PC-9 (cell line): Measurements from ENCODE around the gene SPATS2. TPM values are rescaled to one million over a fixed set of nuclear protein-coding genes. Genes with fewer than 3 reads are reported as not detected.

Source experiments
- BruUV-seq: library from RNA; stranded (reverse); fragments of 400-500 nt; replicated peaks from 2 replicates; lab custom pipeline; 2021; lab: Mats Ljungman, UMichigan
- CTCF ChIA-PET: fragments of 300-600 bp; sonication (Branson Sonifier 250); formaldehyde crosslinking; loops from one replicate; lab custom pipeline; 2022; ENCODE audit warnings: antibody characterized with exemption; lab: Charles Lee
- POLR2A ChIA-PET: fragments of 300-600 bp; sonication (Branson Sonifier 250); formaldehyde crosslinking; loops from one replicate; lab custom pipeline; 2022; ENCODE audit warnings: antibody characterized with exemption; ENCODE audit not compliant: unreplicated experiment; lab: Charles Lee
- DNase-seq, 2 experiments: peaks; one replicate each; pipeline versions ENCODE4 v3.0.0 to v3.0.0-alpha.2; 2015 to 2022; ENCODE audit warnings: mixed read lengths in 1 of 2
- H2AFZ ChIP-seq: fragments of 200-600 bp; sonication (generic); 2 replicates; pipeline ENCODE4 v1.8.1; 2017; ENCODE audit warnings: antibody characterized with exemption
- H3F3A ChIP-seq: fragments of 200-600 bp; sonication (generic); 2 replicates; pipeline ENCODE4 v1.8.1; 2017; ENCODE audit warnings: antibody characterized with exemption, mild to moderate bottlenecking, low read depth; ENCODE audit not compliant: insufficient read depth
- H3K27ac ChIP-seq: fragments of 200-600 bp; sonication (generic); 2 replicates; pipeline ENCODE4 v1.6.1; 2016; ENCODE audit warnings: mixed run types
- H3K27me3 ChIP-seq: fragments of 200-600 bp; sonication (generic); 2 replicates; pipeline ENCODE4 v1.6.1; 2016; ENCODE audit warnings: low read depth, mixed run types; ENCODE audit not compliant: insufficient read depth
- H3K36me3 ChIP-seq: fragments of 200-600 bp; sonication (generic); 2 replicates; pipeline ENCODE4 v1.6.1; 2016; ENCODE audit warnings: low read depth, mixed run types
- H3K4me1 ChIP-seq: fragments of 200-600 bp; sonication (generic); replicated peaks from 2 replicates; pipeline ENCODE4 v1.6.1; 2016; ENCODE audit warnings: mixed run types; ENCODE audit not compliant: insufficient read depth
- H3K4me2 ChIP-seq: fragments of 200-600 bp; sonication (generic); 2 replicates; pipeline ENCODE4 v1.6.1; 2017; ENCODE audit warnings: mixed run types
- H3K4me3 ChIP-seq: fragments of 200-600 bp; sonication (generic); 2 replicates; pipeline ENCODE4 v1.6.1; 2016; ENCODE audit warnings: mixed run types
- H3K79me2 ChIP-seq: fragments of 200-600 bp; sonication (generic); 2 replicates; pipeline ENCODE4 v1.6.1; 2017; ENCODE audit warnings: low read depth, mixed run types
- H3K9me2 ChIP-seq: fragments of 200-600 bp; sonication (generic); 2 replicates; pipeline ENCODE4 v1.8.1; 2017; ENCODE audit warnings: mild to moderate bottlenecking; ENCODE audit not compliant: insufficient read depth
- H3K9me3 ChIP-seq: fragments of 200-600 bp; sonication (generic); 2 replicates; pipeline ENCODE4 v1.8.1; 2016; ENCODE audit warnings: low read depth; ENCODE audit not compliant: insufficient read depth
- H4K20me1 ChIP-seq: fragments of 200-600 bp; sonication (generic); 2 replicates; pipeline ENCODE4 v1.8.1; 2017; ENCODE audit not compliant: insufficient read depth
- EZH2 ChIP-seq: fragments of 200-600 bp; sonication (generic); IDR thresholded peaks from 2 replicates; pipeline ENCODE4 v1.8.0; 2017; ENCODE audit warnings: antibody characterized with exemption, low read depth
- intact Hi-C: fragments of 100-400 bp; cut with micrococcal nuclease; formaldehyde crosslinking; loops from one replicate; pipeline ENCODE4 v1.10.0; 2022; ENCODE audit not compliant: unreplicated experiment
- total RNA-seq: library from RNA; stranded (reverse); gene quantifications from 2 replicates; pipeline ENCODE4 v1.2.3, GENCODE V29; 2021
- TF ChIP-seq, protein P1 (sequence below): fragments of 200-600 bp; sonication (generic); conservative IDR thresholded peaks from 2 replicates; pipeline ENCODE4 v1.6.1; 2017; ENCODE audit warnings: mixed run types, antibody characterized with exemption, mild to moderate bottlenecking, moderate library complexity

SPATS2 gene
- total RNA-seq, 1 experiment from 2014 or later, result 65.1 TPM

DNA sequence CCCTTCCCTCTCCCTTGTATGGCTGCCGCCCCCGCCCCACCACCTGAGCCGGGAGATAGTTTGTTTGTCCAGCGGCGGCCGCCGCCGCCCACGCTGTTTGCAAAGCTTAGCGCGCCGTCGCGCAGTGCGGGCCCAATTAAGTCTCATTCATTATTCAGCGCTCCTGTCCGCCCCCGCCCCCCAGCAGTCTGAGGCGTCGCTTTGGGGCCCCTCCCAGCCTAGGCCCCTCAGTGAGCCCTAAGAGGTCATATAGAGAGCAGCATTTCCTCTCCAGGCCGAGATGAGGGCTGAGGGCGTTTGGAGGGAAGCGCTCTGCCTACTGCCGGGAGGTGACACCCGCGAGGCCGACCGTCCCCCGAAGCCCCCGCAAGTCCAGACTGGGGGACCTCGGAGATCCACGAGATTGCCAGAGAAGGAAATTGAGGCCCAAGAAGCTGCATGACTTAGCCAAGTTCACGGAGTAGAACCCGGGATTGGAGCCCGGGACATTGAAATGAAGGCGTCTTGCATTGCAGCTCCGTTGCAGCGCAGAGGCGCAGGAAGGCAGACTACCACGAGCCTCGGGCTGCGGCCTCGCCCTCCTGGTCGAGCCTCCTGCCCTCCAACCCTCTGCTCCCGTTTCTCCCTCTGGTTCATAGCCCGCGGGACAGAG is 20.5 kb upstream of the SPATS2 start, which contains the start of gene DNAJC22:
Gene DNAJC22 (plus strand): TSS at position 230 of the 652 bp plus-strand sequence. CDS start 1,985 bp downstream, outside the sequence.
- Histone ChIP-seq H3K9me2 (no peaks in the 10 kb centered on the region), H3K36me3 (no peaks in the 10 kb centered on the region), H3K4me1 (peaks cover 28% of the 10 kb centered on the region), H3K4me2 (peak within 1 kb of the TSS; percentile 90), H3F3A (peaks cover 4% of the 10 kb centered on the region; the same call in 1 of the 2 replicates), H3K79me2 (no peaks in the 10 kb centered on the region), H3K27ac (no peak within 1 kb of the TSS), H3K9me3 (no peaks in the 10 kb centered on the region), H2AFZ (peak within 1 kb of the TSS; percentile 71), H3K27me3 (peaks cover 45% of the 10 kb centered on the region), H3K4me3 (peak within 1 kb of the TSS; percentile 62), H4K20me1 (no peaks in the 10 kb centered on the region)
- CTCF ChIA-PET, result interaction anchor here (0.5 to 2.2 kb wide), 10 partner anchors 7 to 597 kb away, joined by 3 to 16 read pairs (median 6); partner anchors contain the start of gene TROAP
- intact Hi-C loops, result loop anchor here (2.0 to 5.0 kb wide), 2 partner anchors 58 to 276 kb away; partner anchors contain the start of gene PRPF40B
- peak in 1 of 2 experiments; percentile 31 for DNase-seq
- BruUV-seq, result no TSS peak
- POLR2A ChIA-PET, result no interaction called here
- TF ChIP-seq, protein P1, sequence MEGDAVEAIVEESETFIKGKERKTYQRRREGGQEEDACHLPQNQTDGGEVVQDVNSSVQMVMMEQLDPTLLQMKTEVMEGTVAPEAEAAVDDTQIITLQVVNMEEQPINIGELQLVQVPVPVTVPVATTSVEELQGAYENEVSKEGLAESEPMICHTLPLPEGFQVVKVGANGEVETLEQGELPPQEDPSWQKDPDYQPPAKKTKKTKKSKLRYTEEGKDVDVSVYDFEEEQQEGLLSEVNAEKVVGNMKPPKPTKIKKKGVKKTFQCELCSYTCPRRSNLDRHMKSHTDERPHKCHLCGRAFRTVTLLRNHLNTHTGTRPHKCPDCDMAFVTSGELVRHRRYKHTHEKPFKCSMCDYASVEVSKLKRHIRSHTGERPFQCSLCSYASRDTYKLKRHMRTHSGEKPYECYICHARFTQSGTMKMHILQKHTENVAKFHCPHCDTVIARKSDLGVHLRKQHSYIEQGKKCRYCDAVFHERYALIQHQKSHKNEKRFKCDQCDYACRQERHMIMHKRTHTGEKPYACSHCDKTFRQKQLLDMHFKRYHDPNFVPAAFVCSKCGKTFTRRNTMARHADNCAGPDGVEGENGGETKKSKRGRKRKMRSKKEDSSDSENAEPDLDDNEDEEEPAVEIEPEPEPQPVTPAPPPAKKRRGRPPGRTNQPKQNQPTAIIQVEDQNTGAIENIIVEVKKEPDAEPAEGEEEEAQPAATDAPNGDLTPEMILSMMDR, result no peak
- peak; percentile 97; the same call in 1 of the 2 replicates for TF ChIP-seq EZH2

DNA sequence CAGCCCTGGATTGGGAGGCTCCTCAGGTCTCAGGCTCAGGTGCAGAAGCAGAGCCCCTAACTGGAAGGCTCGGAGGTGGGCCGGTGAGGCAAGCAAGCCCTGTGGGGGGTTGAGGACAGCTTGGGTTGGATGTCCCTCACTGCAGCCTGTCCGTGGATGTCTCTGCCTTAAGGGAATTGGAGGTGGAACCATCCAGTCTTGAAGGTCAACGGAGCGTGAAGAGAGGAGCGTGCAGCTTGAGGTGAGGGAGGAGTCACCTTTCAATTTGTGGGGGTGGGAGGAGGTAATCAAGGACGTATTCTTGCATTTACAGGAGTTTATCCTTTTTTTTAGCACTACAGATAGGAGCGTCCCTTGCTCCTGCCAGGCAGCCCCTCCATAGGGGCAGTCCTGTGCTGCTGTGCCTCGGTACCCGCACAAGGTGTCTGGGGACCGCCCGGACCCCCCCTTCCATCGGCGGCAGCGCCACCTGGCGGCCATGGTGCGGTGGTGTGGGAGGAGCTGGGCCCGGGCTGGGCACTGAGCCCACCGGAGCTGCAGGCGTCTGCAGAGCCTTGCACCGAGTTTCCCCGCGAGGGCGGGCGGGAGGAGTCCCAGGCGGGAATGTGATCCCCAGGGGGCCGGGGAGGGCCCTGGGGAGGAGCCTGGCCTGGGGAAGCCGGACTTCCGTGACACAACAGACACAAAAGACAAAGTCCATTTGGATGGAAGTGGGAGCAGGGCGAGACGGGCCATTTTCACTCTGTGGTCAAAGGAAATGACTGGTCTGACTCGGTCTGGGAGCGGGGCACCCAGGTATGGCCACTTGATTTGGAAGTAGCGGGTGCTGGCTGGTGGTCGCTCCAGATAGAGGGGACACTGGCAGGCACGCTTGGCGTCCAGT is 19.7 kb upstream of the SPATS2 start:
- ChIA-PET CTCF (interaction anchor here (0.6 to 2.2 kb wide), 14 partner anchors 8 to 494 kb away, joined by 3 to 11 read pairs (median 5); partner anchors contain the start of genes C1QL4, SPATS2, TROAP and TUBA1C), POLR2A (interaction anchor here (0.5 to 0.7 kb wide), 5 partner anchors 19 to 393 kb away, joined by 3 to 7 read pairs (median 4); no protein-coding TSS in a partner anchor)
- H3K9me2 ChIP-seq, result no peaks in the 10 kb centered on the region
- peak overlapping the region; percentile 62 for H3K4me3 ChIP-seq
- no peaks in the 10 kb centered on the region for H3K79me2 ChIP-seq
- DNase-seq, result peak in 1 of 2 experiments; percentile 88
- peak overlapping the region; percentile 71; the same call in 1 of the 2 replicates for H2AFZ ChIP-seq
- peaks cover 28% of the 10 kb centered on the region for H3K4me1 ChIP-seq
- peaks cover 37% of the 10 kb centered on the region for H3K27me3 ChIP-seq
- H3K9me3 ChIP-seq, result no peaks in the 10 kb centered on the region
- BruUV-seq, result no TSS peak
- intact Hi-C loops, result loop anchor here (2.0 to 5.0 kb wide), 2 partner anchors 59 to 275 kb away; partner anchors contain the start of gene PRPF40B
- no peak overlapping the region for H3K27ac ChIP-seq
- no peaks in the 10 kb centered on the region for H4K20me1 ChIP-seq
- peak overlapping the region; percentile 90 for H3K4me2 ChIP-seq
- no peaks in the 10 kb centered on the region for H3K36me3 ChIP-seq
- TF ChIP-seq EZH2, result no peak
- TF ChIP-seq, protein P1, result peak; percentile 98
- H3F3A ChIP-seq, result no peaks in the 10 kb centered on the region

DNA sequence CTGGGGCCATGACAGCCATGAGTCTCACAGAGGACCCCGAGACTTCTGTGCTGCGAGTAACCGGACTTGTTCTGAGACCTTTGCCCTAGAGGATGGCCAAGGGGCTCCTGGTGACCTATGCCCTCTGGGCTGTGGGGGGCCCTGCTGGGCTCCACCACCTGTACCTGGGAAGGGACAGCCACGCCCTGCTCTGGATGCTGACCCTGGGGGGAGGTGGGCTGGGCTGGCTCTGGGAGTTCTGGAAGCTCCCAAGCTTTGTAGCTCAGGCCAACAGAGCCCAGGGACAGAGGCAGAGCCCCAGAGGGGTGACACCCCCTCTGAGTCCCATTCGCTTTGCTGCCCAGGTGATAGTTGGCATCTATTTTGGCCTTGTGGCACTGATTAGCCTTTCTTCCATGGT is 18.5 kb upstream of the SPATS2 start:
- DNase-seq, result no peak
- Histone ChIP-seq H3K4me1 (peaks cover 28% of the 10 kb centered on the region), H2AFZ (no peak overlapping the region), H4K20me1 (no peaks in the 10 kb centered on the region), H3K4me3 (no peak overlapping the region), H3K27ac (no peak overlapping the region), H3K36me3 (no peaks in the 10 kb centered on the region), H3K9me2 (no peaks in the 10 kb centered on the region), H3F3A (no peaks in the 10 kb centered on the region), H3K27me3 (peaks cover 34% of the 10 kb centered on the region), H3K9me3 (no peaks in the 10 kb centered on the region), H3K79me2 (no peaks in the 10 kb centered on the region), H3K4me2 (no peak overlapping the region)
- ChIA-PET CTCF (no interaction called here), POLR2A (no interaction called here)
- intact Hi-C loops, result loop anchor here (5.0 kb wide), 1 partner anchor 274 kb away; the partner anchor contains the start of gene PRPF40B
- BruUV-seq, result no TSS peak
- no peak for TF ChIP-seq EZH2
- TF ChIP-seq, protein P1, result no peak
